ENCODE data around the gene TSTD2.
"Not testable (repeated sequence)": the region's sequence is repeated elsewhere in the genome, so short reads cannot be mapped to it uniquely, and the experiment has no call there.

The TSTD2 gene

GRCh38 chr9:97586909-97587308 is 46.3 kb downstream of the TSTD2 start:
- DNase-seq (ENCODE audit: low read depth): not testable (repeated sequence)

- DNase-seq (ENCODE audit: low read depth): not testable (repeated sequence)
These were observed 48.4 kb downstream of the TSTD2 start for GRCh38 chr9:97584778-97585177.

- not testable (repeated sequence) for DNase-seq (ENCODE audit: low read depth)
These were observed 51.6 kb downstream of the TSTD2 start for GRCh38 chr9:97581590-97581989.

GRCh38 chr9:97579914-97580313 is 53.3 kb downstream of the TSTD2 start:
- DNase-seq (ENCODE audit: low read depth): no peak

GRCh38 chr9:97578846-97579245 is 54.3 kb downstream of the TSTD2 start:
- no peak for DNase-seq (ENCODE audit: low read depth)

- no peak for DNase-seq (ENCODE audit: low read depth)
These were observed 56.1 kb downstream of the TSTD2 start for GRCh38 chr9:97577051-97577450.

- DNase-seq (ENCODE audit: low read depth): no peak
These were observed 57.4 kb downstream of the TSTD2 start for GRCh38 chr9:97575673-97576200.

- DNase-seq (ENCODE audit: low read depth): not testable (repeated sequence)
These were observed 58.1 kb downstream of the TSTD2 start for GRCh38 chr9:97574921-97575672.

- DNase-seq (ENCODE audit: low read depth): not testable (repeated sequence)
These were observed 59.0 kb downstream of the TSTD2 start for GRCh38 chr9:97574101-97574571.

GRCh38 chr9:97573482-97574073 is 59.6 kb downstream of the TSTD2 start:
- no peak for DNase-seq (ENCODE audit: low read depth)

GRCh38 chr9:97572892-97573365 is 60.2 kb downstream of the TSTD2 start:
- no peak for DNase-seq (ENCODE audit: low read depth)

- DNase-seq (ENCODE audit: low read depth): no peak
These were observed 60.8 kb downstream of the TSTD2 start for GRCh38 chr9:97572196-97572891.

- no peak for DNase-seq (ENCODE audit: low read depth)
These were observed 61.5 kb downstream of the TSTD2 start for GRCh38 chr9:97571664-97572063.

- no peak for DNase-seq (ENCODE audit: low read depth)
These were observed 62.3 kb downstream of the TSTD2 start for GRCh38 chr9:97570899-97571298.

- DNase-seq (ENCODE audit: low read depth): no peak
These were observed 64.5 kb downstream of the TSTD2 start for GRCh38 chr9:97568461-97569275.

GRCh38 chr9:97567894-97568202 is 65.3 kb downstream of the TSTD2 start:
- DNase-seq (ENCODE audit: low read depth): no peak

- DNase-seq (ENCODE audit: low read depth): no peak
These were observed 65.8 kb downstream of the TSTD2 start for GRCh38 chr9:97567182-97567893.

- no peak for DNase-seq (ENCODE audit: low read depth)
These were observed 67.9 kb downstream of the TSTD2 start for GRCh38 chr9:97565262-97565661.

GRCh38 chr9:97564291-97565175 is 68.6 kb downstream of the TSTD2 start:
- DNase-seq (ENCODE audit: low read depth): no peak

- DNase-seq (ENCODE audit: low read depth): no peak
These were observed 69.6 kb downstream of the TSTD2 start for GRCh38 chr9:97563458-97564135.
